ENCODE measurements around the gene SOBP.

- TF ChIP-seq POLR2A (IDR thresholded peaks at IDR 0.05) (no peak), POLR2AphosphoS5 (IDR thresholded peaks at IDR 0.05) (no peak), EP300 (IDR thresholded peaks at IDR 0.05) (no peak)
- TF ChIP-seq, protein P1, sequence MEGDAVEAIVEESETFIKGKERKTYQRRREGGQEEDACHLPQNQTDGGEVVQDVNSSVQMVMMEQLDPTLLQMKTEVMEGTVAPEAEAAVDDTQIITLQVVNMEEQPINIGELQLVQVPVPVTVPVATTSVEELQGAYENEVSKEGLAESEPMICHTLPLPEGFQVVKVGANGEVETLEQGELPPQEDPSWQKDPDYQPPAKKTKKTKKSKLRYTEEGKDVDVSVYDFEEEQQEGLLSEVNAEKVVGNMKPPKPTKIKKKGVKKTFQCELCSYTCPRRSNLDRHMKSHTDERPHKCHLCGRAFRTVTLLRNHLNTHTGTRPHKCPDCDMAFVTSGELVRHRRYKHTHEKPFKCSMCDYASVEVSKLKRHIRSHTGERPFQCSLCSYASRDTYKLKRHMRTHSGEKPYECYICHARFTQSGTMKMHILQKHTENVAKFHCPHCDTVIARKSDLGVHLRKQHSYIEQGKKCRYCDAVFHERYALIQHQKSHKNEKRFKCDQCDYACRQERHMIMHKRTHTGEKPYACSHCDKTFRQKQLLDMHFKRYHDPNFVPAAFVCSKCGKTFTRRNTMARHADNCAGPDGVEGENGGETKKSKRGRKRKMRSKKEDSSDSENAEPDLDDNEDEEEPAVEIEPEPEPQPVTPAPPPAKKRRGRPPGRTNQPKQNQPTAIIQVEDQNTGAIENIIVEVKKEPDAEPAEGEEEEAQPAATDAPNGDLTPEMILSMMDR (IDR thresholded peaks at IDR 0.05), result no peak
Observed at GRCh38 chr6:107613651-107614379, 123.9 kb downstream of the SOBP start.
